GM21360 (cell line): ENCODE data around the gene UAP1L1.

Experiments
- ATAC-seq: cut with Tn5 transposase; IDR thresholded peaks from one replicate; pipeline ENCODE4 v1.9.1; 2021; ENCODE audit warnings: mild to moderate bottlenecking, moderate library complexity; ENCODE audit not compliant: unreplicated experiment

UAP1L1 gene

DNA sequence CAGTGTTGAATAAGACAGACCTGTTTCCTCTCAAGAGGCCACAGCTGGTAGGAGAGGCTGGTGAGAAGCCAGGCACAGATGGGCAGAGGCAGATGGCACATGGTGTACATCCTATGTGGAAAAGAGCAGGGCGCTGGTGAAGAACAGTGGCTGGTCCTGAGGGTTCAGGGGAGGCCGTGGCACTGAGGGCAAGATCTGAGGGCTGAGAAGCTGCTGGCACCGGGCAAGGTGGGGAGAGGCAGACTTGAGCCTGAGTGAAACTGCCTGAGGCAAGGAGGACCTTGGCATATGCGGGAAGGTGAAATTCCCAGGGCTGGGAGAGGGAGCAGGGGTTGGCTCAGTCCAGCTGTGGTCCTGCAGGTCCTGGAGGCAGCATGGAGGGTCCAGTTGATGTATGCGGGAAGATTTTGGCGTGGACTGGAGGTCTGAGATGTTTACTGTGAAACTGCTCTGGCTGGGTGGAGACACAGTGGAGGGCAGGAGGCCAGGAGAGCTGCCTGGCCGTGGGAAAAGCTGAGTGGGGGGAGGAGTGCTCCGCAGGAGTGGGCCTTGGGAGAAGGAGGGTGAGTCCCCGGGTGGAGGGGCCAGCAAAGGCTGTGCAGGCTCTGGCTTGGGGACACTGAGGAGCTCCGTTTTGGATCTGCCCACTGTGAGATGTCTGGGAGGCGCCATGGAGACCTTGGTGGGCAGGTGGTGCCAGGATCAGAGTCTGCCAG lies 12.1 kb downstream of the UAP1L1 start:
- ATAC-seq, result no peak

DNA sequence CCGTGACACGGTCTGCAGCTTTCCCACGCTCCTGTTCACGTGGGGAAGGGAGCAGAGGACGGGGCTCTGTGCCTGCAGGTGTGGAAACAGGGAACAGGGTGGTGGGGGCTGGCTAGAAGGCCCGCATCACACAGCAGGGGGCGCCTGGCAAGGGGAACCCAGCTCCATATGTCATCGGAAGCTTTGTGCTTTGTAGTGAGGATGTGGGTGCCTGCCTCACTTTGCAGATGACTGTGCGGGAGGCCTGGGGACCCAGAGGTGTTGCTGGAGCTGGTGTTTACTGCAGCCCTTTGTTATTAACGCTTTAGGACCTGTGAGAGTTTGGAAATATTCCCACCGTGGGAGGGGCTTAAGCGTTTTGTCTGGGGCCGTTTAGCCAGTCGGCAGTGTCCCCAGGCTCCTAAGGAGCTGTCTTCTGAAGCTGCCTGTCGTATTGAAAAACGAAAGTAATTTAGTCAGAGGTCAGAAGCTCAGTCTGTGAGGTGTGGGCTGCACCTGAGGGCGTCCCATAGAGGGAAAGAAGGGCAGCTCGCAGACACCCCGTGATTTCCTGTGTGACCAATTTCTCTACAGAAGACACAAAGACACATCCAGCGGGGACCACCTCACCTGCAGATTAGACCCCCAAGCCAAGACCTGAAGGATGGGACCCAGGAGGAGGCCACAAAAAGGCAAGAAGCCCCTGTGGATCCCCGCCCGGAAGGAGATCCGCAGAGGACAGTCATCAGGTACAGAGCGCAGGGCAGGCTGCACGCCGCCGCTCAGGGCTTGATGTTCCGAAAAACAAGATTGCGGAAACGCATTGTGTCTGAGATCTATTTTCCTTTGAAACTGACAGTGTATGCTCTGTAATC lies 18.6 kb downstream of the UAP1L1 start:
- no peak for ATAC-seq

DNA sequence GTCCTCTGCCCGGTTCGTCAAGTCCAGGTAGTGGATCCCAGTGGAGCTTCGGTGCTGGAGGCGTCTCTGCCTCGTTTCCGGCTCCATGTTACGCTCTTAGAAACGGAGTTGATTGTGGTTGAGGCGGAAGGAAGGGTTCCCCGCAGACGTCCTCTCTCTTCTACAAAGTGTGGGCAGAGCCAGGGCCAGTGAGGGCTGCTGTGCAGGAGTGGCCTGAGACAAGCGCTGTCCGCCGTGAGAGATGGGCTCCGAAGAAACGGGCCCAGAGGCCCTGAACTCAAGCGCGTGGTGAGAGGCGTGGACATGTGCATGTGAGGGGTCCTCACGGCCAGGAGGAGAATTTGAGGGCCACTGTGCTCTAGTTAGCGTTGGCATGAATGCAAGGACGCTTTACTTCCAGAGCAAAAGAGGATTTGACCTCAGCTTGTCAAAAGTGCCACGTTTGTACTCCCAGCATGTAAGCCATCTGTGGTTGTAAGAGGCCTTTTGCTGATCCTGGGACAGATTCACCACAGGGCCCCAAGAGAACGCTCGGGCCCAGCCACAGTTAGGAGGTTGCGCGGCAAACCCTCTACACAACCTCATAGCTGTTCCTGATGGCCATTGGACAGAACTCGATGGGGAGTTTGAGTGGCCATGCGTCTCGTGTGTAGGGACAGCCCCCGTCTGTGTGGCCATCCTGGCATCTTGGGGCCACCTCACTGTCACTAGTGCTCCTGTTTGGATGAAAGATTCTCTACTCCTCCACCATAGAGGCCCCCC lies 19.6 kb downstream of the UAP1L1 start:
- ATAC-seq, result no peak

DNA sequence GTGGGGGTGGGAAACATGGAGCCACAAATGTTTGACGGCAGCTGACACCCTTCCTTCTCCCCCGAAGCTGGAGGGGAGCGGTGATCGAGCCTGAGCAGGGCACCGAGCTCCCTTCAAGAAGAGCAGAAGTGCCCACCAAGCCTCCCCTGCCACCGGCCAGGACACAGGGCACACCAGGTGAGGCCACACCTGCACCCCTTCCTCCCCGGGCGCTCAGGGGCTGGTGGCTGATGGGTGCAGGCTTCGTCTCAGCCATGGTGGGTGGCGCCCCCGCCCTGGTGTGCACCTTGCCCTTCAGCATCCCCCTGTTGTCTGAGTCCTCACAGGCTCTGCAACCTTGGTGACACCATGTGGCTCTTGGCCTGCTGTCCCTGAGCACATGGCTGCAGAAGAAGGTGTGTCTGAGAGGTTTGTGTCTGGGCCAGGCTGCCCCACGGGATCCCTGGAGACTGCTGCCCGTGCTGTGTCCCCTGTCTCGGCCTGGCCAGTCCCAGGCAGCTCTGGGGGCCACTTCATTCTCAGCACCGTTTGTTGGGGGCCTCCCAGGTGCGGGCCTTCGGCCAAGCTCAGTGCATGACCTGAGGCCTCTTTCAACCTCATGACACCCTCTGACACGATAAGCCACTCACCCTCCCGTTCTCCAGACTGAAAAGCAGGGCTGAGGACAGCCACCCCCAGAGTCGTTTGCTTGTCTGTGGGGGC lies 20.6 kb downstream of the UAP1L1 start:
- no peak for ATAC-seq

DNA sequence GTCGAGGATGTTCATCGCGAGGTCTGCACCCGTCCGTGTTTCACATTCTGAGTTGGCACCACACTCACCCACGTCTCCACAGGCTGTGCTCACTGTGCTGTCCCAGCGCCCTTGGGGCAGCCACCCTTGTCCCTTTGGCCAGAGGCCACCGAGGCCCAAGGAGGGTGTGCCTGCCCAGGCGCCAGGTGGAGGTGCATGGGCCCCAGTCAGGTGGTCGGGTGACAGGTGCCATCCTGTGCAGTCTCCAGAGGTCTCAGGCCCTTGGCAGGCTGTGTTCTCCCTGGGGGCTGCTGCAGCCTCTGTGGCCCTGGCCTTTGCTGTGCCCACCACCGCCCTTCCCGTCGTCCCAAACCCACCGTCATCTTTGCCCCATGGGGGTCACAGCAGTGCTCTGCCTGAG lies 21.9 kb downstream of the UAP1L1 start:
- no peak for ATAC-seq

DNA sequence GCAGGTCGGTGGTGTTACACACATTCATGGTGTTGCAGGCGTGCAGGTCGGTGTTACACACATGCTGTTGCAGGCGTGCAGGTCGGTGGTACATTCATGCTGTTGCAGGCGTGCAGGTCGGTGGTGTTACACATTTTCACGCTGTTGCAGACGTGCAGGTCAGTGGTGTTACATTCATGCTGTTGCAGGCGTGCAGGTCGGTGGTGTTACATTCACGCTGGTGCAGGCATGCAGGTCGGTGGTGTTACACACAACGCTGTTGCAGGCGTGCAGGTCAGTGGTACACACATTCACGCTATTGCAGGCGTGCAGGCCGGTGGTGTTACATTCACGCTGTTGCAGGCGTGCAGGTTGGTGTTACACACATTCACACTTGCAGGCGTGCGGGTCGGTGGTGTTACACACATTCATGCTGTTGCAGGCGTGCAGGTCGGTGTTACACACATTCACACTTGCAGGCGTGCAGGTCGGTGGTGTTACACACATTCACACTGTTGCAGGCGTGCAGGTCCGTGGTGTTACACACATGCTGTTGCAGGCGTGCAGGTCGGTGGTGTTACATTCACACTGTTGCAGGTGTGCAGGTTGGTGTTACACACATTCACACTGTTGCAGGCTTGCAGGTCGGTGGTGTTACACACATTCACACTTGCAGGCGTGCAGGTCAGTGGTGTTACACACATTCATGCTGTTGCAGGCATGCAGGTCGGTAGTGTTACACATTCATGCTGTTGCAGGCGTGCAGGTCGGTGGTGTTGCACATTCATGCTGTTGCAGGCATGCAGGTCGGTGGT lies 26.1 kb downstream of the UAP1L1 start:
- no peak for ATAC-seq

DNA sequence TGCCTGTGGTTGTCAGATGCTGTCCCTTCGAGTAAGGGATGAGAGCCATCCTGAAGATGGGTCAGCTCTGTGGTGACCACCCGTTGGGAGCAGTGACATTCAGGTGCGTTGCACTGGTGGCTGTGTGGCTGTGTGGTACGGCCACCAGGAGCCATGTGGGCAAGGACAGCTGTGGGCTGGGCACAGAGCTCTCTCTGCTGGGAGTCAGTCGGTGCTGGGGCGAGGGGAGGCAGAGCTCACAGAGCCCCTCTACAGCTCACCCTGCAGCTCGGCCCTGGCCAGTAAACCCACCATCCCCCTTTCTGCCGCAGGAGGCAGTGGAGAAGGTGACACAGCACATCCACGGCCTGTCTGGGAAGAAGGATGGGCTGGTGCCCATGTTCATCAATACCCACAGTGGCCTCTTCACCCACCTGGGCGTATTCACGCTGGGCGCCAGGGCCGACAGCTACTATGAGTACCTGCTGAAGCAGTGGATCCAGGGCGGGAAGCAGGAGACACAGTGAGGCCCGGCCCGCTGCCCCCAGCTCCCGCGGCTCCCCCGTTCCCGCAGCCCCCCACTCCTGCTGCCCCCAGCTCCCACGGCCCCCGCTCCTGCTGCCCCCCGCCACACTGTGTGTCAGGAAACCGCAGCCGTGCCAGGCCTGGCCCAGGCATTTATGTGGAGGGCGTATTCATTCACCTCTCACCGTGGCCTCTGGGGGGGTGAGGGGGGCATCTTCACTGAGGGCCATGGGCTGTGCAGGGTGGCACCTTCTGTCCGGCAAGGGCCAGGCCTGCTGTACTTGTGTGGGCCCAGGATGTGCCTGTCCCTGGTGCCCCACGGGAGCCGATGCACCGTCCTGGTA lies 28.7 kb downstream of the UAP1L1 start:
- ATAC-seq, result no peak

DNA sequence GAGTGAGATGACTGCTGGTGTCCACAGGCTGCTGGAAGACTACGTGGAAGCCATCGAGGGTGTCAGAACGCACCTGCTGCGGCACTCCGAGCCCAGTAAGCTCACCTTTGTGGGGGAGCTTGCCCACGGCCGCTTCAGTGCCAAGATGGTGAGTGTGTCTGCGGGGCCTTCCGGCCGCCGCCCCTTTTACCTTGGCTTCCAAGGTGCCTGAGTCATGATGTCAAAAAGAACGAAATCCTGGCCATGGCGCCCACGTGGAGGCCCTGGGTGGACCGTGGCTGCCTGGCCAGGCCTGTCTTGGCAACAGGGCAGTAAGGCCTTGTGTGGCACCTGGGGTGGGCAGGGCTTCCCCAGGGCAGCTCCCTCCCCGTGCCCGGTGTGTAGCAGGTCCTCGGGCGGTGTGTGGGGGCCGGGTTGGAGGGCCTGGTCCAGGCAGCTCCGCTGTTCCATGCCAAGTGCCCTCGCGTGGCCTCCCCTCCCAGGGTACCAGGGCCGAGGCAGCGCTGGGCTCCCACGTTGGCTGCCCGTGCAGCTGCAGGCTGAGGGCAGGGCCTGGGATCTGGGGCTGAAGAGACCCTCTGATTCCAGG lies 29.4 kb downstream of the UAP1L1 start:
- no peak for ATAC-seq

DNA sequence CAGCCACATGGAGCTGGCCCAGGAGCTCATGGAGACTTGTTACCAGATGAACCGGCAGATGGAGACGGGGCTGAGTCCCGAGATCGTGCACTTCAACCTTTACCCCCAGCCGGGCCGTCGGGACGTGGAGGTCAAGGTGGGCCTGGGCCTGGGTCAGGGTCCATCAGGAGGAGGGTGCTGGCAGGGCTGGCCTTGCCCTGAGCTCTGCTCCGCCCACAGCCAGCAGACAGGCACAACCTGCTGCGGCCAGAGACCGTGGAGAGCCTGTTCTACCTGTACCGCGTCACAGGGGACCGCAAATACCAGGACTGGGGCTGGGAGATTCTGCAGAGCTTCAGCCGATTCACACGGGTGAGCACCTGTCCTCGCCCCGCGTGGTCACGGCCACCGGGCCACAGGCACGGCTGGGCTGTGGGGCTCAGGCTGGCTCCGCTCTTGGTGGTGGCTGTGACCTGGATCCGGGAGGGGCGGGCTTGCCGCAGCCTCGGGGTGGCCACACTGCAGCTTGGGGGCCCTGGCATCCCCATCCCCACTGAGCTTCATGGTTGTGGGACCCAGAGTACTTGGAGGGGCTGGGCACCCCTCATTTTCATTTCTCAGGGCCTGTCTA lies 30.1 kb downstream of the UAP1L1 start:
- ATAC-seq, result no peak

DNA sequence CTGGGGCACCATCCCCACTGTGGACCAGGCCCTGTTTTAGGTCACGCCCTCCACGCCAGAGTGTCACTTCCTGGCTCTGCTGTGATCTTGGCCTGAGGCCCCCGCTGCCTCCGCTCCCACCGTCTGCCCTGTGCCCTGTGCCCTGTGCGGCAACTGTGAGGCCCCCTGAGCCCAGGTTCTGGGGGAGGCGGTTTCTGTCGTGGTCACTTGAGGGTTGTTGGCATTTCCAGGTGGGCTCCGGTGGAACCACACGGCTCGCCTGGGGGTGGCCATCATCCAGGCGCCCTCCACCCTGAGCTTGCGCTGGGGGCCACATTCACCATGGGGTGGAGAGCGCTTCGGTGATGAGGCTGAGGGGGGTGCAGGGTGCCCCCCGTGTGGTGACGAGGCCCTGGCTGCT lies 30.7 kb downstream of the UAP1L1 start:
- no peak for ATAC-seq

DNA sequence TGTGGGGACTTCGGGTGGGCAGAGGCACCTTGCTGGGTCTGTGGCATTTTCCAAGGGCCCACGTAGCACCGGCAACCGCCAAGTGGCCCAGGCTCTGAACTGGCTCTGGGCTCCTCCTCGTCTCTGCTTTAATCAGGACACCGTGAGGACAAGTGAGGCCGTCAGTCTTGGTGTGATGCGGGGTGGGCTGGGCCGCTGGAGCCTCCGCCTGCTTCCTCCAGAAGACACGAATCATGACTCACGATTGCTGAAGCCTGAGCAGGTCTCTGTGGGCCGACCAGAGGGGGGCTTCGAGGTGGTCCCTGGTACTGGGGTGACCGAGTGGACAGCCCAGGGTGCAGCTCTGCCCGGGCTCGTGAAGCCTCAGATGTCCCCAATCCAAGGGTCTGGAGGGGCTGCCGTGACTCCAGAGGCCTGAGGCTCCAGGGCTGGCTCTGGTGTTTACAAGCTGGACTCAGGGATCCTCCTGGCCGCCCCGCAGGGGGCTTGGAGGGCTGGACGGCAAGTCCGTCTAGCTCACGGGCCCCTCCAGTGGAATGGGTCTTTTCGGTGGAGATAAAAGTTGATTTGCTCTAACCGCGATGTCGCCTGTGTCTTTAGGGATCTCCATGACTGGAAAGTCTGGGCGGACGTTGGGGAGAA lies 31.4 kb downstream of the UAP1L1 start:
- no peak for ATAC-seq

DNA sequence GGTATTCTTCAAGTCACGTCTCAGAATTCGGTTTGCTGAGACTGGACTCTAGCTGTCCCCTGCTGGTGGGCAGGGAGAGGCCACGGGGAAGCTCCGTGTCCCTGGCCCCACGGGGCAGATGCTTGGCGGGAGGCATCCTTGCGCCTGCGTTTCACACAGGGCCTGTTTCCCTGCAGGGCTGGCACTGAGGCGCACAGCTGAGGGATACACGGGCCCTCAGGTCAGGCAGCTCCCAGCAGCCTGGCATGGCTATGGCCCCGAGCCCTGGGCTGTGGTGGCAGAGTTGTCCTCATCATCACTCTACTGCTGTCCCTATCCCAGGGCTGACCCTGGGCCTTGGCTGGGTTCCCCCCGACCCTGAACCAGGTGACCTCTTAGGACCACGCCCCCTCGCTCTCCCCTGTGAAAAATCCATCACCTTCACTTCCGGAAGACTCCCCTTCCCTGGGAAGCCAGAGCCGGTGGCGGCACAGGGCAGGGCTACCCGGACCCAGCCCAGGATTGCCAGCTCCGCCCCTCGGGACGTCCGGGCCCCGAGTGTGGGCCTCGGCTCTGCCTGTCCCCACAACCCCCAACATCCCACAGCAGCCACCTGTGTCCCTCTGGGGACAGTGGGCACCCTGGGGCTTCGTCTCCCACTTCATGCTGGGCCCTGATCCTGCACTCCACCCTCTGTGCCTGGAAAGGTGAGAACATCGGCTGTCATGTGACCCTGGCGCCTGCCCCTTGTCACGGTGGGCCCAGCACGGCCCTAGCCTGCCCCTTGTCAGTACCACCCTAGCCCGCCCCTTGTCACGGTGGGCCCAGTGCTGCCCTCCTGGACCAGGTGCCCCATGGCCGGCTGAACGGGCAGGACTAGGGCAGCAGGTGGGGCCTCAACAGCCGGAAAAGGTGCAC lies 32.2 kb downstream of the UAP1L1 start:
- ATAC-seq, result no peak

DNA sequence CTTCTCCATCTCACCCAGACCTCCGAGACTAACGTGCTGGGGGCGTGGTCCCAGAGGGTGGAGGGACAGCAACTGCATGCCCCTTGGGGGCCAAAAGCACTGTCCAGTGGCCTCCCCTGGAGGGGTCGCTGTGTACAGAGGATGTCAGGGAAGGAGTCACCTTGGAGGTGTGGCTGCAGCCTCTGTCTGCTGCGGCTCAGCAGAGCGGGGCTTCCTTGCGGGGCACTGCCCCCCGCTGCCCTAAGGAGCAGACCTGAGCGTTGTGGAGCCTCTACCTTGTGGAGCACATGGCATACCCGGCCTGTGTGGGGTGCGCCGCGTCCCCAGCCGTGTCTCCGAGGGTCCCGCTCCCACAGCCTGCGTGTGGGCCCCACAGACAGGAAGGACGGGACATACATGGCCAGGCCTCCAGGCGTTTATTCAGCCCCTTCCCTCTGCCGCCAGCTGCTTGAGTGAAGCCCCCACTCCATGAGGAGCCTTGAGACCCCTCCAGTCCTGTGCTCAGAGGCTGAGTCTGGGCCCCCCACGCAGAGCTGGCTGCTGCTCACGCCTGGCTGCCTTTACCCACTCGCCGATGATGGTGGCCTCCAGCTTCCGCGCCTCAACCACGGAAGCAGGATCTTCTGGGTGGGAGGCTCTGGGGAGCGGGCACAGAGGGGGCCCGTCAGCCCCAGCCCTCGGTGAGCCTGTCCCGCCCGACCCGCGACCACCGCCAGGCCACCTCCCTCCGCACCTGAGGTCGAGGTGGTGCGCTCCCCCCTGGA lies 33.0 kb downstream of the UAP1L1 start:
- no peak for ATAC-seq

DNA sequence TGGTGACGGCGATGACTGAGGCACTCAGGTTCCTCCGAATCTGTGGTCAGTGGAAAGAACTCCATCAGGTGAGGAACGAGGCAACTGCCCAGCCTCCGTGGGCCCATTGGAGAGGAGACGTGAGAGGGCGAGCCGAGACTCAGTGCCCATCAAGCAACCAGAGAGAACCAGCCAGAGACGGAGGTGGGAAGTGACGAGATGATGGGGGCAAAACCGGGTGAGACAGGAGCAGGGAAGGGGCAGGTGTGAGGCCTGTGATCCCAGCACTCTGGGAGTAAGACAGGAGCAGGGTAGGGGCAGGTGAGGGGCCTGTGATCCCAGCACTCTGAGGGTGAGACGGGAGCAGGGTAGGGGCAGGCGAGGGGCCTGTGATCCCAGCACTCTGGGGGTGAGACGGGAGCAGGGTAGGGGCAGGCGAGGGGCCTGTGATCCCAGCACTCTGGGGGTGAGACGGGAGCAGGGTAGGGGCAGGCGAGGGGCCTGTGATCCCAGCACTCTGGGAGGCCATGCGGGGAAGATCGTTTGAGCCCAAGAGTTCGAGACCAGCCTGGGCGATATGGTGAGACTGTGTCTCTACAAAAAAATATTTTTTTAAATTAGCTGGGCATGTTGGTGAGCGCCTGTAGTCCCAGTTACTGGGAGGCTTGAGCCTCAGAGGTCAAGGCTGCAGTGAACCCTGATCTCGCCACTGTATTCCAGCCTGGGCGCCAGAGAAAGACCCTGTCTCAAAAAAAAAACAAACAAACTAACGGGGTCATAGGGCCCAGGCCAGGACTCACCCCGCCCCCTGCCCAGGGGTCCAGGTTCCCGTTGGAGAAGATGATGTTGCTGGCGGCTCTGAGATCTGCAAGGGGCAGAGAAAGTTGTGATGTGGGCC lies 33.8 kb downstream of the UAP1L1 start:
- ATAC-seq, result no peak

DNA sequence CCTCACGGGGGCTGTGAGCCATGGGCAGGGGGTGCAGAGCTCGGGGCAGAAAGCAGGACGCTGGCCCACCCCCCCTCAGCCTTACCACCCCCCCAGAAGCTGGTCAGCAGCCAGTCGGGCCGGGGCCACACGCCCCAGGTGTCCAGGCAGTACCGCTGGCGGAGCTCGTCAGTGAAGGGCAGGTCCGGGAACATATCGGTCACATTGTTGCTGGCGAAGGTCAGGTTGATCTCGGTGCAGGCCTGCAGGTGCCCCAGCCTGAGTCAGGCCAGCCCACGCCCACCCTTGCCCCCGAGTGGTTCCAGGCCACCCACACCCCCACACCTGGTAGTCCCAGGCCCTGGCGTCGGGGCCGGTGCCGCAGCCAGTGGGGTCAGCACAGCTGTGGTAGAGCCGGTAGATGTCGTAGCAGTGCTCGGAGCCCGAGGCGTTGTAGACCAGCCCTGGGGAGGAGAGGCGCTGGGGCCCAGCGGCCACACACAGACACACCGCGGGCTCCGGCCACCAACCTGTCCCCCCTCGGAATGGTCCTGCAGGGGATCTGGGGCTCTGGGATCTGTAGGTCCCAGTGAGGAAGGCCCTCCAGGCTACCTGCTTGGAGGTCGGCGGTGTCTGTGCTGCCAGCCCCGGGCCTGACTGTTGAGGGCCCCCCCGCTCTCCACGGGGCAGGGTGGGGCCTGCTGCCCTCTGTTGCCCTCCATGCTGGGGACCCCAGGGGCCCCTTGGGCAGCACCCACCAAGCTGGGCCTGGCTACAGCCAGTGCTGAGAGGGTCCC lies 34.7 kb downstream of the UAP1L1 start:
- ATAC-seq, result no peak
